Heart left ventricle (tissue), 13 donors: Measurements from ENCODE around the gene PLRG1.

Experiments used
- POLR2A ChIP-seq, 2 donors: fragments of 450-650 bp; IDR thresholded peaks; one replicate each; pipeline ENCODE4 v1.6.1; 2017; ENCODE audit warnings: antibody characterized with exemption in 2 of 2, mild to moderate bottlenecking in 2 of 2, moderate library complexity in 2 of 2
- TF ChIP-seq, protein P1 (sequence below), 12 donors: fragments of 200-600 bp; sonication (generic) in 4 of 12; IDR thresholded peaks; one replicate each; pipeline versions ENCODE4 v1.5.0 to v1.8.0; 2018 to 2022; ENCODE audit warnings: antibody characterized with exemption in 12 of 12, mild to moderate bottlenecking in 5 of 12
- donor health status: ischemic (EF 13 %, LVEDD 7.1; RV severe dilation, severe dysfunction).
- donor health status: DM: no; HTN: yes; CAD: no.
- donor health status: DM: no; HTN: no; CAD: no.
- donor health status: ischemic (EF 25% LVEDD 6.9; RV normal size, moderate dysfunction).
- donor health status: ischemic (EF 25% LVEDD 5.7; RV mildly dilated, moderate dysfunction).
- donor health status: ischemic (EF 35%, LVEDD 5.7; RV mildly dilated, moderate dysfunction).
- donor health status: nonischemic (EF 11% LVEDD 7.7; RV severe dilation, severe dysfunction).
- donor health status: DM: yes; HTN: yes; CAD: no.
- donor health status: PGD.
- donor health status: ischemic (EF 29% LVEDD 5.4; RV normal size, mild dysfunction).
- donor health status: nonischemic (EF 23%, LVEDD 6.1; RV moderate dilation, normal function).

GRCh38 chr4:154560419-154560801 lies 10.2 kb upstream of the PLRG1 start:
- TF ChIP-seq, protein P1, sequence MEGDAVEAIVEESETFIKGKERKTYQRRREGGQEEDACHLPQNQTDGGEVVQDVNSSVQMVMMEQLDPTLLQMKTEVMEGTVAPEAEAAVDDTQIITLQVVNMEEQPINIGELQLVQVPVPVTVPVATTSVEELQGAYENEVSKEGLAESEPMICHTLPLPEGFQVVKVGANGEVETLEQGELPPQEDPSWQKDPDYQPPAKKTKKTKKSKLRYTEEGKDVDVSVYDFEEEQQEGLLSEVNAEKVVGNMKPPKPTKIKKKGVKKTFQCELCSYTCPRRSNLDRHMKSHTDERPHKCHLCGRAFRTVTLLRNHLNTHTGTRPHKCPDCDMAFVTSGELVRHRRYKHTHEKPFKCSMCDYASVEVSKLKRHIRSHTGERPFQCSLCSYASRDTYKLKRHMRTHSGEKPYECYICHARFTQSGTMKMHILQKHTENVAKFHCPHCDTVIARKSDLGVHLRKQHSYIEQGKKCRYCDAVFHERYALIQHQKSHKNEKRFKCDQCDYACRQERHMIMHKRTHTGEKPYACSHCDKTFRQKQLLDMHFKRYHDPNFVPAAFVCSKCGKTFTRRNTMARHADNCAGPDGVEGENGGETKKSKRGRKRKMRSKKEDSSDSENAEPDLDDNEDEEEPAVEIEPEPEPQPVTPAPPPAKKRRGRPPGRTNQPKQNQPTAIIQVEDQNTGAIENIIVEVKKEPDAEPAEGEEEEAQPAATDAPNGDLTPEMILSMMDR (IDR thresholded peaks at IDR 0.05): no peak
- TF ChIP-seq POLR2A (IDR thresholded peaks at IDR 0.05): no peak
